HEK293 (cell line): Measurements from ENCODE around the gene PRR19.

Experiments used
- CTCF ChIA-PET: fragments of 350-600 bp; formaldehyde crosslinking; extraction: SDS; loops from one replicate; lab custom pipeline; 2021; ENCODE audit warnings: antibody characterized with exemption; lab: Yijun Ruan, JAX
- POLR2A ChIA-PET: fragments of 300-600 bp; formaldehyde crosslinking; extraction: SDS; loops from one replicate; lab custom pipeline; 2020; ENCODE audit warnings: antibody characterized with exemption, inconsistent platforms; lab: Yijun Ruan, JAX
- H3K27ac ChIP-seq: fragments of 200-500 bp; sonication (Bioruptor generic); 2 replicates; pipeline ENCODE4 v1.5.1; 2014; ENCODE audit warnings: low read depth, low read length, control low read depth, inconsistent platforms; ENCODE audit errors: extremely low read depth
- H3K36me3 ChIP-seq, 2 experiments: fragments of 200-500 bp in 1 of 2; sonication (Bioruptor generic) in 1 of 2; 1 replicate in 1 of 2; 2 replicates in 1 of 2; pipeline ENCODE4 v1.5.1; 2014 to 2017; ENCODE audit warnings: inconsistent platforms in 2 of 2, low read length in 2 of 2; ENCODE audit not compliant: control insufficient read depth in 2 of 2, insufficient read depth in 1 of 2
- H3K4me1 ChIP-seq: fragments of 200-500 bp; sonication (Bioruptor generic); 2 replicates; pipeline ENCODE4 v1.5.1; 2014; ENCODE audit warnings: mild to moderate bottlenecking, low read length, inconsistent platforms; ENCODE audit not compliant: control insufficient read depth, insufficient read depth
- H3K4me3 ChIP-seq: 2 replicates; pipeline ENCODE4 v1.5.1; 2011; ENCODE audit warnings: low read depth, mild to moderate bottlenecking, control low read depth, low read length, moderate library complexity
- H3K9me3 ChIP-seq: fragments of 200-500 bp; sonication (Bioruptor generic); 2 replicates; pipeline ENCODE4 v1.5.1; 2014; ENCODE audit warnings: low read depth, low read length, inconsistent platforms; ENCODE audit not compliant: control insufficient read depth, insufficient read depth
- GLIS2 ChIP-seq: fragments of 450-650 bp; formaldehyde crosslinking; IDR thresholded peaks from 2 replicates; pipeline ENCODE4 v1.5.1; 2016; ENCODE audit warnings: missing biosample characterization, missing genetic modification characterization
- PRDM1 ChIP-seq: fragments of 450-650 bp; formaldehyde crosslinking; IDR thresholded peaks from 2 replicates; pipeline ENCODE4; 2016; ENCODE audit warnings: missing biosample characterization, missing genetic modification characterization
- ZBTB17 ChIP-seq: fragments of 450-650 bp; formaldehyde crosslinking; IDR thresholded peaks from 2 replicates; pipeline ENCODE4 v1.5.1; 2016; ENCODE audit warnings: missing biosample characterization, missing genetic modification characterization
- ZNF274 ChIP-seq, 2 experiments: fragments of 200-500 bp in 1 of 2; fragments of 450-650 bp in 1 of 2; sonication (Bioruptor generic) in 1 of 2; formaldehyde crosslinking in 1 of 2; IDR thresholded peaks; 2 replicates each; pipeline versions ENCODE4 v1.5.1 to v1.6.1; 2014 to 2016; ENCODE audit warnings: borderline replicate concordance in 1 of 2, inconsistent platforms in 1 of 2, low read length in 1 of 2, missing biosample characterization in 1 of 2, missing genetic modification characterization in 1 of 2
- ZNF449 ChIP-seq: fragments of 450-650 bp; formaldehyde crosslinking; IDR thresholded peaks from 2 replicates; pipeline ENCODE4 v1.5.1; 2017; ENCODE audit warnings: missing biosample characterization, mild to moderate bottlenecking, missing genetic modification characterization, moderate library complexity
- ZNF48 ChIP-seq: fragments of 450-650 bp; formaldehyde crosslinking; IDR thresholded peaks from 2 replicates; pipeline ENCODE4 v1.5.1; 2016; ENCODE audit warnings: missing biosample characterization, missing genetic modification characterization
- ZNF501 ChIP-seq: fragments of 450-650 bp; formaldehyde crosslinking; IDR thresholded peaks from 2 replicates; pipeline ENCODE4 v1.5.1; 2016; ENCODE audit warnings: missing biosample characterization, missing genetic modification characterization
- ZNF530 ChIP-seq: fragments of 450-650 bp; formaldehyde crosslinking; IDR thresholded peaks from 2 replicates; pipeline ENCODE4 v1.5.1; 2016; ENCODE audit warnings: low read depth, missing biosample characterization, missing genetic modification characterization
- ZNF623 ChIP-seq: fragments of 450-650 bp; formaldehyde crosslinking; IDR thresholded peaks from 2 replicates; pipeline ENCODE4 v1.5.1; 2016; ENCODE audit warnings: missing biosample characterization, missing genetic modification characterization
- TF ChIP-seq, protein P1 (sequence below): fragments of 450-650 bp; formaldehyde crosslinking; IDR thresholded peaks from 2 replicates; pipeline ENCODE4 v1.5.1; 2016; ENCODE audit warnings: missing biosample characterization, missing genetic modification characterization
- TF ChIP-seq, protein P2 (sequence below): fragments of 450-650 bp; formaldehyde crosslinking; IDR thresholded peaks from 2 replicates; pipeline ENCODE4 v1.5.1; 2016; ENCODE audit warnings: missing biosample characterization, missing genetic modification characterization, borderline replicate concordance

The PRR19 gene

DNA sequence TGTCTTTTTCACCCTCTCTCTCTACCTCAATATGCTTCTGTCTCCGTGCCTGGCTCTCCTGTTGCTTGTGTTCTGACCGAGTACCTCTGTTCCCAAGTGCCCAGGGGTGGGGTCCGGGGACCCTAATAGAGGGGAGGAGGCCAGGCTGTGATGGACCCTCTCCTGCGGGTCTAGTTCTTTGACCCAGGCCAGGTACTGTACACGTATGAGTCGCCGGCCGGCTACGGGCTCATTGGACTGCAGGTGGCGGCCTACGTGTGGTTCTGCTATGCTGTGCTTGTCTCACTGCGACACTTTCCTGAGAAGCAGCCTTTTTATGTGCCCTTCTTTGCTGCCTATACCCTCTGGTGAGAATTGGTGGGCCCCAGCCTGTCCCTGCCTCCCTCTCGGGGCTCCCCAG lies 15.6 kb downstream of the PRR19 start:
- ChIA-PET CTCF (no interaction called here), POLR2A (no interaction called here)
- Histone ChIP-seq H3K27ac (no peak overlapping the region), H3K36me3 (no peaks in the 10 kb centered on the region; a peak in 1 of 3 replicates), H3K9me3 (no peaks in the 10 kb centered on the region), H3K4me3 (no peak overlapping the region), H3K4me1 (no peaks in the 10 kb centered on the region; the same call in 1 of the 2 replicates)
- TF ChIP-seq ZNF449 (tag by site-specific recombination) = no peak
- no peak for TF ChIP-seq GLIS2
- no peak for TF ChIP-seq ZNF274 (IDR thresholded peaks at IDR 0.05; ENCODE audit: low read length)
- TF ChIP-seq ZNF274 (tag by site-specific recombination; IDR thresholded peaks at IDR 0.05; ENCODE audit: borderline replicate concordance) = no peak
- TF ChIP-seq PRDM1 (tag by site-specific recombination) = no peak
- TF ChIP-seq, protein P1, sequence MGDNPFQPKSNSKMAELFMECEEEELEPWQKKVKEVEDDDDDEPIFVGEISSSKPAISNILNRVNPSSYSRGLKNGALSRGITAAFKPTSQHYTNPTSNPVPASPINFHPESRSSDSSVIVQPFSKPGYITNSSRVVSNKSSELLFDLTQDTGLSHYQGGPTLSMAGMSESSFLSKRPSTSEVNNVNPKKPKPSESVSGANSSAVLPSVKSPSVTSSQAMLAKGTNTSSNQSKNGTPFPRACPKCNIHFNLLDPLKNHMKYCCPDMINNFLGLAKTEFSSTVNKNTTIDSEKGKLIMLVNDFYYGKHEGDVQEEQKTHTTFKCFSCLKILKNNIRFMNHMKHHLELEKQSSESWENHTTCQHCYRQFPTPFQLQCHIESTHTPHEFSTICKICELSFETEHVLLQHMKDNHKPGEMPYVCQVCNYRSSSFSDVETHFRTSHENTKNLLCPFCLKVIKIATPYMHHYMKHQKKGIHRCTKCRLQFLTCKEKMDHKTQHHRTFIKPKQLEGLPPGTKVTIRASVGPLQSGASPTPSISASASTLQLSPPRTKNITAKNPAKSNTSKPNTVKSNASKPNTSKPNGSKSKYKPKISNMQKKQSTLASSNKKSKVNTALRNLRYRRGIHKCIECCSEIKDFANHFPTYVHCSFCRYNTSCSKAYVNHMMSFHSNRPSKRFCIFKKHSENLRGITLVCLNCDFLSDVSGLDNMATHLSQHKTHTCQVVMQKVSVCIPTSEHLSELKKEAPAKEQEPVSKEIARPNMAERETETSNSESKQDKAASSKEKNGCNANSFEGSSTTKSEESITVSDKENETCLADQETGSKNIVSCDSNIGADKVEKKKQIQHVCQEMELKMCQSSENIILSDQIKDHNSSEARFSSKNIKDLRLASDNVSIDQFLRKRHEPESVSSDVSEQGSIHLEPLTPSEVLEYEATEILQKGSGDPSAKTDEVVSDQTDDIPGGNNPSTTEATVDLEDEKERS = no peak
- TF ChIP-seq ZNF501 = no peak
- no peak for TF ChIP-seq ZNF48 (tag by site-specific recombination)

GRCh38 chr19:42322305-42322704 lies 20.4 kb downstream of the PRR19 start:
- Histone ChIP-seq H3K4me3 (no peak overlapping the region), H3K4me1 (peaks cover 13% of the 10 kb centered on the region), H3K36me3 (no peaks in the 10 kb centered on the region; a peak in 1 of 3 replicates), H3K27ac (no peak overlapping the region), H3K9me3 (no peaks in the 10 kb centered on the region)
- ChIA-PET CTCF (interaction anchor here (0.5 to 2.8 kb wide), 11 partner anchors 8 to 214 kb away, joined by 3 to 31 read pairs (median 3); no protein-coding TSS in a partner anchor), POLR2A (interaction anchor here (0.6 to 0.9 kb wide), 2 partner anchors 14 to 74 kb away, joined by 3 to 10 read pairs; no protein-coding TSS in a partner anchor)
- TF ChIP-seq ZNF530 (tag by site-specific recombination) = no peak
- peak; percentile 35; the same call in 1 of the 2 replicates for TF ChIP-seq ZBTB17 (tag by site-specific recombination)

- CTCF ChIA-PET = interaction anchor here (0.9 to 2.8 kb wide), 6 partner anchors 18 to 215 kb away, joined by 3 to 31 read pairs (median 4); partner anchors contain the start of gene PAFAH1B3
Measured at GRCh38 chr19:42323473-42323851, 21.5 kb downstream of the PRR19 start.

More at GRCh38 chr19:42323473-42323851, 21.5 kb downstream of the PRR19 start:
- TF ChIP-seq, protein P1 = no peak
- TF ChIP-seq, protein P2, sequence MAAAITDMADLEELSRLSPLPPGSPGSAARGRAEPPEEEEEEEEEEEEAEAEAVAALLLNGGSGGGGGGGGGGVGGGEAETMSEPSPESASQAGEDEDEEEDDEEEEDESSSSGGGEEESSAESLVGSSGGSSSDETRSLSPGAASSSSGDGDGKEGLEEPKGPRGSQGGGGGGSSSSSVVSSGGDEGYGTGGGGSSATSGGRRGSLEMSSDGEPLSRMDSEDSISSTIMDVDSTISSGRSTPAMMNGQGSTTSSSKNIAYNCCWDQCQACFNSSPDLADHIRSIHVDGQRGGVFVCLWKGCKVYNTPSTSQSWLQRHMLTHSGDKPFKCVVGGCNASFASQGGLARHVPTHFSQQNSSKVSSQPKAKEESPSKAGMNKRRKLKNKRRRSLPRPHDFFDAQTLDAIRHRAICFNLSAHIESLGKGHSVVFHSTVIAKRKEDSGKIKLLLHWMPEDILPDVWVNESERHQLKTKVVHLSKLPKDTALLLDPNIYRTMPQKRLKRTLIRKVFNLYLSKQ (tag by site-specific recombination) = no peak
- no peak for TF ChIP-seq ZNF623 (tag by site-specific recombination)
- POLR2A ChIA-PET = interaction anchor here (0.5 to 1.5 kb wide), 2 partner anchors 19 to 77 kb away, joined by 4 to 5 read pairs; no protein-coding TSS in a partner anchor
- no peak overlapping the region for H3K27ac ChIP-seq
- H3K4me1 ChIP-seq = peaks cover 23% of the 10 kb centered on the region
- H3K4me3 ChIP-seq = no peak overlapping the region
- no peaks in the 10 kb centered on the region; a peak in 1 of 3 replicates for H3K36me3 ChIP-seq
- no peaks in the 10 kb centered on the region for H3K9me3 ChIP-seq
